CD4-positive, alpha-beta T cell treated with Interferon gamma for 1 hour (primary cell): Measurements from ENCODE around the gene EPHB1.
"Not testable (repeated sequence)": the region's sequence is repeated elsewhere in the genome, so short reads cannot be mapped to it uniquely, and the experiment has no call there.

Experiments
- DNase-seq: peaks from one replicate; pipeline ENCODE4 v3.0.0-alpha.2; 2020

Gene EPHB1

DNA sequence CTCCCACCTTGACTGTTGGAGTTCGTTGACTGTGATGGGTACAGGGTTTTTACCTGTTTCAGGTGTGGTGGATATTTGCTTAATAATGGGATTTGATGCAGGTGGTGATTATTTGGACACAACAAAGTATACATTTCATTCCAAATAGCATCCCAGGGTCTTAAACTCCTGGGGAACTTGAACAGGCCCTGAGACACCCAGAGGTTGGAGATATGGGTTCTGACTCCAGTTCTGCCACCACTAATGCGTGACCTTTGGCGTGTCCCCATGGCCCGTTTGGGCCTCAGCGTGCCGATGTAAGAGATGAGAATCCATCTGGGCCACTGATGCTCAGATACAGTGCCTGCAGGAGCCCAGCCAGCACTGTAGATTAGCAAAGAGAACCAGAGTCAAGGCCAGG lies 264.5 kb downstream of the EPHB1 start:
- no peak for DNase-seq

DNA sequence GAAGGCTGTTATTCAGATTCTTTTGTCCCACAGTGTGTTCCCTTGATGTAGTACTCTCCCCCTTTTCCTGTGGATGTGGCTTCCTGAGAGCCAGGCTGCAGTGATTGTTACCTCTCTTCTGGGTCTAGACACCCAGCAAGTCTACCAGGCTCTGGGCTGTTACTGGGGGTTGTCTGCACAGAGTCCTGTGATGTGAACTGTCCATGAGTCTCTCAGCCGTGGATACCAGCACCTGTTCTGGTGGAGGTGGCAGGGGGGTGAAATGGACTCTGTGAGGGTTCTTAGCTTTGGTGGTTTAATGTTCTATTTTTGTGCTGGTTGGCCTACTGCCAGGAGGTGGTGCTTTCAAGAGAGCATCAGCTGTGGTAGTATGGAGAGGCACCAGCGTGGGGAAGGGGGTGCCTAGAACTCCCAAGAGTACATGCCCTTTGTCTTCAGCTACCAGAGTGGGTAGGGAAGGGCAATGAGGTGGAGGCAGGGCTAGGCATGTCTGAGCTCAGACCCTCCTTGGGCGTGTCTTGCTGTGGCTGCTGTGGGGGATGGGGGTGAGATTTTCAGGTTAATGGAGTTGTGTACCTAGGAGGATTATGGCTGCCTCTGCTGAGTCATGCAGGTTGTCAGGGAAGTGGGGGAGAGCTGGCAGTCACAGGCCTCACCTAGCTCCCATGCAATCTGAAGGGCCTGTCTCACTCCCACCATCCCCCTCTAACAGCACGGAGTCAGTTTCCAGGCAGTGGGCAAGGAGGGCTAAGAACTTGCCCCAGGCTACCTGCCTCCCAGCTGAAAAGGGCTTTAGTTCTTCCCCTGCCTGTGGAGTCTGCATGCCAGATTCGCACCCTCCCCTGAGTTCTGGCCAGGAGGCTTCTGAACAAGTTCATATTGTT lies 272.0 kb downstream of the EPHB1 start:
- not testable (repeated sequence) for DNase-seq

DNA sequence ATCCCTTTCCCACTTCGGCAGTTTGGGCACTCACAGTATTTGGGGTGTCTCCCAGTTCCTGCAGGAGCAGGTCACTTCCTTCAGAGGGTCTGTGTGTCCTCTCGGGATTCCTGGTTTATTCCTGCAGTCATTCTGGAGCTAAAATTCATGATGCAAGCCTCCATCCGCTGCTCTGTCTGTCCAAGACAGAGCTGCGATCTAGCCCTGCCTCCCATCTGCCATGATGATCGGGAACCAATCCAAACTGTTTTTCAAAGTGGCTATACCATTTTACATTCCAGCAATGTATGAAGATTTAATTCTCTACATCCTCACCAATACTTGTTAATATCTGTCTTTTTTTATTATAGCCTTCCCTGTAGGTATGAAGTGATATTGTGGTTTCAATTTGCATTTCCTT lies 273.0 kb downstream of the EPHB1 start:
- DNase-seq, result no peak

DNA sequence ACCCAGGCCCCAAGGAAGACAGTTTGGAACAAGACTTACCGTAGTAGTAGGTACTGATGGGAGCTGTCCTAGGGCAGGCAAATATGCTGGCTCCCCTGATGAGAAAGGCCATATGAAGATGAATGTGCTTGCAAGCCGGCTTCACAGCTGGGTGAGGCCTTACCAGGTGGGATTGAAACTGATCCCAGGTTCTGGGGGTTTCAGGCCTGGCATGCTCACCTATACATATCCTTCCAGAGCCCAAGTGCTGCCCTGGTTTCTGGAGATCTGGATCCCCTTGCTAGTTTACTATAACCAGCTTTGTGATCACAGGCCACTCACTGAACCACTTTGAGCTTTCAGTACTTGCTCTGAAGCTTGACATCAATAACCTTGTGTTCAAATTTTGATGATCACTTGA lies 274.3 kb downstream of the EPHB1 start:
- DNase-seq, result no peak

DNA sequence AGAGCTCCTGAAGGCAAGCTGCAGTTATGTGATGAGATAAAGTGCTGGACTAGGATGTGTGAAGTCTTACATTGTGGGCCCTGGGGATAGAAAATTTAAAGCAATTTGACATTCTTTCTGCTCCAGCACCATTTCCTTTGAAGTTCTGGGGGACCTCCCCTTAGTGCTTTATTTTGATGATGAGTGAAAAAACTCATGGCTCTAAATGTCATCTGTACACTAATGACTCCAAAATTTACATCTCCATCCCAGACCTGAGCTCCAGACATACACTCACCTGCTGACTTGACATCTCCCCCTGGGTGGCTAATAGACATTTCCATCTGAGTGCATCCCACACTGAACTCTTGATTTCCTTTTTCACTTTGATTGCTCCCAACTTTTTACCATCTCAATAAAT lies 276.4 kb downstream of the EPHB1 start:
- DNase-seq, result no peak

DNA sequence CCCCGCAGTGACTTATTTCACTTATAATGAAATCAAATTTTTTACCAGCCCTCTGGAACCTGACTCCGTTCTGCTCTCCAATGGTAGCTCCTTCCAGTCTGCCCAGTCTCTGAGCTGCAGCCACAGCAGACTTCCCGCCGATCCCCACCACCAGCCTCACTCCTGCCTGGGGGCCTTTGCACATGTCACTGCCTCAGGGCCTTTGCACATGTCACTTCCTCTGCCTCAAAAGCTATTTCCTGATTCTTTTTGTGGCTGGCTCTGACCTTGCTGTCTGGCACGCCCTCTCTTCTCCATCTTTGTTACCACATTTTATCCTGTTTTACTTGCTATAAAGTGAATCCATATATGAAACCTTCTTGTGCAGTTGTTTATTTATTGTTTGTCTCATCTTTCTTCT lies 277.4 kb downstream of the EPHB1 start:
- DNase-seq, result no peak

DNA sequence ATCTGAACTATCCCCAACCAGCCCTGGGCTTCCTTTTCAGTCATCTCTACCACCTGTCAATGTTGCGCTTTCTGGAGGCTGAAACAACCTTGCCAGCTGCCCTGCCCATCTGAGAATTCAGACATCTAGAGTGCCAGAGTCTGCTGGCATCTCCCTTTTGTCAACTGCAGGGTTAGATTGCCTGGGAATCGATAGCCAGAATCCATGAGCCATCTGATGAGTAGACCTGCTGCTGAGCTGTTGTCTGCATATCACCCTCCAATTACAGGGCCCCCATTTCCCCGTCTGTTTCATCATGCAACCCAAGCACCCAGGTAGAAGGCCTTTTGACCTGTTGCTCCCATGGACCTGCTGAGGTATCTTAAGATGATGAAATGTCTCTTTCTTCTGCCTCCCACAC lies 280.1 kb downstream of the EPHB1 start:
- no peak for DNase-seq

DNA sequence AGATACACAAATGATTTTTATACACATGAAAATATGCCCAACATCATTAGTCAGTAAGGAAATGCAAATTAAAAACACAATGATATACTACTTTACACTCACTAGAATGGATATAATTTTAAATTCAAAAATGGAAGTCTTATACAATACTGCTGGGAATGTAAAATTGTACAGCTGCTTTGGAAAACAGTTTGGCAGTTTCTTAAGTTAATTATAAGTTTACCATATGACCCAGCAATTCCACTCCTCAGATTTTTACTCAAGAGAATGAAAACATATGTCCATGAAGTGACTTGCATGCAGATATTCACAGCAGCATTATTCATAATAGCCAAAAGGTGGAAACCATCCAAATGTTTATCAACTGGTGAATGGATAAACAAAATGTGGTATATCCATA lies 281.3 kb downstream of the EPHB1 start:
- DNase-seq, result no peak

DNA sequence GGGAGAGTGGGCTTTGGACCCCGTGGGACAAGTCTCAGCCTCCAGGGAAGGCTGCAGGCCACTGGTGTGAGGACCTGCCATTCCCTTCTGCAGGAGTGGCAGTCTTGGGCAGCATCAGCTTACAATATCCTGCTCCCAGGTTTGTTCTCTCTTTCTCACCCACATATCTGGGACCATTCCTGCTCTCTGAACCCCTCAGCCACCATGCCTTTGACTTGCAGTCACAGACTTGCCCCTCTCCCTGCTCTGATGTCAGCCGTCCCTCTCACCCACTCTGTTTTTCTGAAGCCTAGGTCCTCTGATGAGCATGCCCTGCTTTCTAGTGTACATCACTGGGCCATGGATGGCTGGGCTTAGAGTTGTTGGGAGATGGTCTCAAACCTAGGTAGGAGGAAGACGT lies 282.1 kb downstream of the EPHB1 start:
- DNase-seq, result no peak

DNA sequence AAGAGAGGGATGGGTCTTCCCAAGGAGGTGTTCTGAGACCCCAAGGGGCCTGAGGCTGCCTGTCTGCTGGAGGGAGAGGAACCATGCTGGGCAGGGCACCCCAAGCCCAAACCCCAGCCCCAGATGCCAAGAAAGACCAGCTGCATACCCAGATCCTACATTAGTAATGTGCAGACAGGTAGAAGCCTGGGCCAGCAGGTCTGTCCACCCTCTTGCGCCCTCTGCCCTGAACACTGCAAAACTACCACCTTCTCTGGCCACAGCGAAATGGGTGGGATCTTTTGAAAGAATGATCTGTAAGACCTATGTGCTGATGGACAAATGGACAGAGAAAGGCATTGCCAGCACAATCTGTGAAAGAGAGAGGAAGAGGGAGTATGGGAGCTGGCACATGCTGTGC lies 283.2 kb downstream of the EPHB1 start:
- DNase-seq, result no peak

DNA sequence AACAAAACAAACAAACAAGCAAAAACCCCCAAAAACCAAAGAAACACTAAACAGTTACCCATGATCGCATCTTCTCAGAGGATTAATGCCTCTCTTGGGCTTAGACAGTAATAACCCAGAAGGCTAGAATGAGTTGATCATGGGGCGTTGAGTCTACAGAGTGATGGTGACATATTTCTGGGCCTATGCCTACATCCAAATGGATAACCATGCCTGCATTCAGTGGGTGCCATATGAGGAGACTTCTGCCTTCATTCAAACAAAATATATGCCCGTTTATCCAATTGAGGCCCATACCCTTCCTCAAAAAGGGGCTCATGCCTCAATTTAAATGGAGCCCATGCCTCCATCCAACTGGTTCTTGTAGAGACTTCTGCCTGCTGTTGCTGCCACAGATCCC lies 284.0 kb downstream of the EPHB1 start:
- DNase-seq, result no peak

DNA sequence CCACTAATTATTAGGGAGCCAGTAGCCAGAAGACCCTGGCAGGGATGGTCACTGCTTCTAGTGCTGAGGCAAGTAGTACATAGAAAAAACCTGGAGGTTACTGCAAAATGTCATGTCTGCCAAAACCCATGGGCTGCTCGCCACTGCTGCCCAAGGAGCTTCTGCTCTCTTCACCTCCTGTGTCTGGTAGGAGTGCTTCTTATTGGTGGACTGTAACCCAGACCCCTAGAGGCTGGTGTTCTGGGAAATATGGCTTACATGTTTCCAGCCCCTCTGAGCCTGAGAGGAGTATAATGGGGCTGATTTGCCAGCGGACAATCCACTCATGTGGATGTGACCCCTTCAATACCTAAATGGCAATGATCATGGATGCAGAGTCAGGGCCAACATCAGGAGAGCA lies 286.4 kb downstream of the EPHB1 start:
- no peak for DNase-seq

DNA sequence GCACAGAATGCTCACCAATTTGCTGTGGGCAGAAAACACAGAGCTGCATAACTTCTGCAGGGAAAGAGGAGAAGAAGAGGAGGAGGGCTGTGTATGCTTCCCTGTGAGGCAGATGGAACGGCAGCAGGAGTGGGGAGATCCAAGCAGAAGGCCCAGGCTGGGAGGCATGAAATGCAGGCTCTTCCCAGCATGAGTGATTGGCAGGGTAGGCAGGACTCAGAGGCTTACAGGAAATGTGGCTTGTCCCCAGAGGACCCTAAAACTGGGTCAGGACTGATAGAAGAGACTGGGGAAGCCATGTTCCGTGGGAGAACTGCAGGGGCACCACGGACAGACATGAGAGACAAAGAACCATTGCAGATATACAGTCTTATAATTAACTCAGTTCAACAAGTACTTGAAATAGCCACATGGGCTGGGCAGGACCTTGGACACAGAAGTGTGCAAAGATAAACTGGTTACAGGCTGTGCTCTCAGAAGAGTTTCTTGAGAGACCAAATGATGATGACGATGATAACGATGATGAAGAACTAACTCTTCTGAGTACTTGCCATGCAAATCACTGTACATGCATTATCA lies 286.9 kb downstream of the EPHB1 start:
- DNase-seq, result no peak

DNA sequence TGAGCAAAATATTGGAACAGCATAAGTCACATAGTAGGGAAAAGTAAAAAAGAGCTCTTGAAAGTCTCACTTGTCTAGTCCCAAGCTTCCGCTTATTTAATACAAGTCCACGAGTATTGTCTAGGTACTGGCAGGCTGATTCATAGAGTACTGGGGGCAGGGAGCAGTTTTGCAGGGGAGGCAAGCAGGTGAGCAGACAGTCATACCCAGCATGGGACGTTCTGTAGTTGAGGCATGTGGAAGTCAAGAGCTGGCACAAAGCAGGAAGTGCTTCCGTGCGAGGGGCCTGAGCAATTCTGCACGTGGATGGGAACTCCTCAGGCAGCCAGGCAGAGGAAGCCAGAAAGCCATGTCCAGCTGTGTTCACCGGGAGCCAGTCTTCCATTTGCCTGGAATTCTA lies 287.6 kb downstream of the EPHB1 start:
- no peak for DNase-seq

DNA sequence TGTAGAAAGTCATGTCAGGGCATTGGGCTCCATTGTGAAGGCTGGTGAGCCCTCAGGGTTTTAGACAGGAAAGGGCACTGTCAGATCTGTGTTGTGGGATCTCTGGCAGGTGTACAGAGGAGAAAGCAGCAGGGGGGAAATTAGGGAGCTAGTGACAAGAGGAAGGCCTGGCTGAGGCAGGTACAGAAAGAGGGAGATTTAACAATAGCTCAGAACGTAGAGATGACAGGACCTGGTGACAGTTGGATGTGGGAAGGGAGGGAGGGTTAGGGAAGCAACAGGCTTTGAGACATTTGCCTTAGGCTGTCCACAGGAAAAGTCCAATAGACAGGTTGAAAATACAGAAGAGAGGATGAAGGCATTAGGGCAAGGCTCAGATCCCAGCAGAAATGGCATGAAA lies 288.1 kb downstream of the EPHB1 start:
- DNase-seq, result no peak

DNA sequence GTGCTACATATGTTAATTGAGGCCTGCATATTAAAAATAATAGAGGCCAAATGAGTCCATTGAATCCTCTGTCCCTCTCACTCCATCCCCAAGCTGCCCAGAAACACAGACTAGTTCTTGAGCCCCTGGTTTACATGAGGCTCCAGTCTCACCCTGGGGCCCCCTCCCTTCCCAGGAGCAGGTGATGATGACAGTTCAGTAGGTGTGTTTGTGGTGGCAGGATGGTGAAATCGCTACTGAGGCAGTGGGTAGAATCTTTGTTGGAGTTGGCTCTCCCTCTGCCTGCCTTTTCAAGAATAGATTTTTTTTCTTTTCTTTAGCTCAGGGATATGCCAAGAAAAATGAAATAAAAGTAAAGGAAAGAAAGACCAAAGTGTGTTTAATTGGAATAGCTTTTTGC lies 288.7 kb downstream of the EPHB1 start:
- DNase-seq, result no peak

DNA sequence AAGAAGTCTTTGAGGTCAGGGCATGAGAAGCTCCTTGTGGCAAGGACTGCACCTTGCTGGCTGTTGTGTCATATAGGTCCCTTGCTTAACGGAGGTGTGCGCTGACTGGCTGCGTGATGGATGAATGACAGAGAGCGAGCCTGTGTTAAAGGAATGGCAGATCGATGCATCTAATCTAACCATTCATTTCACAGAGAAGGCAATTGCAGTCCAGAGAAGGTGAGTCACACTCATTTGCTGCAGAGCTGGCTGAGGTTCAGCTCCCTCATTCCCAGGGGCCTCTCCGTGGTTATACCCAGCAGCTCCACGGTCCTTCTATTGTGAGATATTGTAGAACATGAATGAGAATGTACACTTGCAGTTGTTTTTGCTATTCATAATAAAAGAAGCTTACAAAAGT lies 289.3 kb downstream of the EPHB1 start:
- no peak for DNase-seq

DNA sequence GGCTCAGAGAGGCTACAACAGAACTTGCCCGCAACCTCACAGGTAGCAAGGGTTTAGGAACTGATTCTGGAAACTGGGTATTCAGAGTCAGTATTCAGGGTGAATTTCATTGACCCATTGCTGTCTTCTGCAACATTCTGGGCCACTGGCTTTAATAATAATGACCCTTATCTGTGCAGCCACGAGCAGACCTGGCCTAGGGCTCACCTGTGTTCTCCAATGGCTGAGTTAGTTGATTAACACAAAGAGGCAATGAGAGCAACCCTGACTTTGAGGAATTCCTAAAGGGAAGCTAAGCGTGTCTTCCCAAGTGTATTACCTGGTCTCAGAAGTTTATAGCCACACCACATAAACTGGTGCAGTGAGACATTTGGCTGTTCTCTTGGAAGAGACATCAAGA lies 289.9 kb downstream of the EPHB1 start:
- DNase-seq, result no peak

DNA sequence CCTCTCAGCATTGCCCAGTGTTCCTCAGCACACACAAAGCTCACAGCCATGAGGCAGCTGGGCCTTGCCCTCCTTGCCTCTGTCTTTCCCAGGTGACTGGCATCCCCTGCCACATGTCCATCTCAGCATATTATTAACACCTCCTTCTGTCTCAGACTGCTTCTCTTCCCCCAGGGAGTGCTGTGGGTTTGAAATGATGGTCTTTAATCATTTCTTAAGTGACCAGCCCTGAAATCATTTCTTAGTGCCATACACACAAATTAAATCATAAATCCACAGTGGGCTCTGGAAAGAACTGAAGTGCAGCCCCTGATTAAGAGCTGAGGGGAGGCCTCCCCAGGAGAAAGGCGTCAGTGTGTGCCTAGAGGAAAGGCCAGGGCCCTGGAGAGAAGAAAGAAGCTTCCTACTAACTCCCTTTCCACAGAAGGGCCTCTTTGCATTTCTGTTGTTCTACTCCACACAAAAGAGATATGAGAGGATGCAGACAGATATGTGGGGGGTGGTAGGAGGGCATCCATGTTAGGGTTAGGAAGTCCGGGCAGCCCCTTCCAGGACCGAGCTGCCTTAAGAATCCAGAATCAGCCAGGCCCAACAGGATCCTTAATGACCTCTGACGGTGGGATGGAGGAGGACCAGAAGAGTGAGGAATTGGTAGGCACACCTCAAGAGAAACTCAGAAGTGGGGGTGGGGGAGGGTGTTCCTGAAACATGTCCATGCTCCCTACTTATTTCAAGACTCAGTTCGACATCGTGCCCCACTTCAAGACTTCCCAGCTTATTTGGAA lies 290.8 kb downstream of the EPHB1 start:
- no peak for DNase-seq

DNA sequence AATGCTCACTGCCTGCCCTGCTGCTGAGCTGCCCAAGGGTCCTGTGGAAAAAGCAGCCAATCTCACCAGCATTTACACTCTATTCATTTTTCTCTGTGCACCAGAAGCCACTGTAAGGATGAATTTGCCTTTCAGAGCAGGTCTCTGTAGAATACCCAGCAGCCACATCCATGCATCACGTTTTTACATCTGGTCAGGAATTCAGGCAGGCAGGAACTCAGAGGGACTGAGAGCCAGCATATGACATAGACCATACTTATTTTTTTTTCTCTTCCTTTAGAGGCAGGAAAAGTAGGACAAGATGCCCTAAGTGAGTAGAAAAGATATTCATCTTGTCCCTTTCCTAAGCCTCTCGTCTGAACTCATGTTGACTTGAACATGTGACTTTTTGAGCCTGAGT lies 292.7 kb downstream of the EPHB1 start:
- no peak for DNase-seq

DNA sequence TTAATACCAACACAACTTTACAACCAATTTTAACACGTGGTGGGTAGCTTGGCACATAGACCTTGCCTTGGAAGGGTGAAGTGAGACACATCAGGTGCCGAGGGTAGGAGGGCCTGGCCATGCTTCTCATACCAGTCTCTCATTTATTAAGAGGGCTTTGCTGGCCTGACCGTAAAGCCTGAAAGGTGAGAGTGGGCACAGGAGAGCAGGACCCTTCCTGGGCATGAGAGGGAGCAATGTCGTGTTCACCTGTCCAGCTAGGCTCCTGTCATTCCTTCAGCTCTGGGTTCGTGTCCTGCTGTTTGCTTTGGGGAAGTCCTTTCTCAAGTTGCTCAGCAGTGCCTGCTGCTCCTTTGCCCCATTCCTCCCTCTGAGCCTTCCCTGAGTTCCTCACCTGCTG lies 294.4 kb downstream of the EPHB1 start:
- DNase-seq, result no peak

DNA sequence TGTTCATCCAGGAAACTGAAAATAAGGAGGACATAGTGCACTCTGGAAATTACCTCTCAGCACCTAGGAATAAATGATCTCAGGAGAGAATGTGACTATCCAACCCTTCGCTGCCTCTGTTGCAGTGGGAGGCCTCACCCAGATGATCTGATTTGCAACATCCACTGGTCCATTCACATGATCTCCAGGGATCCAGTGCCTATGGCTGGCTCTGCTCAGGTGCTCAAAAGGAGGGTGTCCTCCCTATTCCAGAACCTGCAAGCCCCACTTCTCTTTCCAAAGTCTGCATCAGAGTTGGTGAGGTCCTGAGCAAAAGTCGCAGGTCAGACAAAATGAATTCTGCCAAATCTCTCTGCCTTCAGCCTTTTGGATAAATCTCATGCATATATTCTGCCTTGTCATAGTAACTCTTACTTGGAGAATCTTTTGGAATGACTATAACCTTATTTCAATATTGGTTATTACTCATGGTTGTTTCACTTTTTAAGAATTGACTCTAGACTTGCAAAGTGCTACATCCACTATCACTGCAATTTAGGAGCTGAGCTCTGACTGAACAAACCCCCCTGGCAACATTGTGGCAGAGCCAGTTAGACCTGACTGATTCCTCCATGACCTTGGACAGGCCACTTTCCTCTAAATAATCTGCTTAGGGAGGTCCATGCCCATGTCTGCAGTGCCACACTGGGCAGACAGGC lies 295.1 kb downstream of the EPHB1 start:
- no peak for DNase-seq

DNA sequence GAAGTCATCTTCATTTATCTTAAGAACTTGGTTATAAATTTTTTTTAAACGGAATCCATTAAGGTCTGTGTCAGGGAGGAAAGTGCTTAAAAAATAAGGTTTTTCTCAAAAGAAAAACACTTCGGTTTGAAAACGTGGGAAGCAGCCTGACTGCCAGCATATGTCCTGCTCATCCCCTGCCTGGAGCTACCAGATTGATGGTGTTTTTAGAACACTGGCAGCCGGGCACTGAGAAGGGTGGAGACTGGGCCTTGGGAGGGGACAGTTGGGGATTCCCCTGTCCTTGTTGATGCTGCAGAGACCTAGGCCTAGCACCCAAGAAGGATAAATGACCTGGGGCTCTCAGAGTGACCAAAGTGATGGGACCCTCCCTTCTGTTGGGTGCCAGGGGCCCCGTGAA lies 296.9 kb downstream of the EPHB1 start:
- no peak for DNase-seq

DNA sequence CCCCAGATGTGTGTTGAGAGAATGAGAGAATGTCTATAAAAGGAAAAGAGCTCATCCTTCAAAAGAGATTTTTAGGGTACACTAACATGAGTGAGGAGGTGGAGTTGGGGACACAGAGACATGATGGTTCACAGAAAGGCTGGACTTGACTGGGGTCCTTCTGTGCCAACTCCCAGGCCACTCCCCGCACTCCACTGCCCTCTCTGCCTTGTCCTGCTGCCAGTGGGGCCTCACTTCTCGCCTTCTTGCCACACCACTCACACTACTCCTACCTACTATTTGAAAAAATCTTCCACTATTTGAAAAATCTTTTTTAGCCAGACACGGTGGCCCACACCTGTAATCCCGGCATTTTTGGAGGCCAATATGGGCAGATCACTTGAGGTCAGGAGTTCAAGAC lies 298.1 kb downstream of the EPHB1 start:
- no peak for DNase-seq
